ENCODE results near the gene BCO2. TPM values are rescaled to one million over a fixed set of nuclear protein-coding genes. Genes with fewer than 3 reads are reported as not detected.

The BCO2 gene
- total RNA-seq, 4 donors from 2014 or later, result 5.1 to 31.2 (median 20.6) TPM

- Histone ChIP-seq H3K4me1 (peaks cover 0 to 18% (median 3%) of the 10 kb centered on the region in 4 donors), H3K27ac (no peak overlapping the region), H3K36me3 (peaks cover 0 to 70% (median 15%) of the 10 kb centered on the region in 3 donors), H3K4me3 (no peak overlapping the region), H3K27me3 (no peaks in the 10 kb centered on the region), H3K9me3 (no peaks in the 10 kb centered on the region)
- WGBS, 2 donors, result 86 to 87% methylated on average over 2 of the region's 2 CpGs
- TF ChIP-seq EP300 (IDR thresholded peaks at IDR 0.05), result no peak
- no peak for TF ChIP-seq CTCF (IDR thresholded peaks at IDR 0.05)
- TF ChIP-seq POLR2A (IDR thresholded peaks at IDR 0.05), result no peak
- DNase-seq (ENCODE audit: low spot score in 2 of 2), result no peak
These were observed 56.6 kb downstream of the BCO2 start for GRCh38 chr11:112231952-112232351.

- no peaks in the 10 kb centered on the region for H3K9me3 ChIP-seq
- DNase-seq (ENCODE audit: low spot score in 2 of 2), result no peak
- TF ChIP-seq EP300 (IDR thresholded peaks at IDR 0.05) (no peak), CTCF (IDR thresholded peaks at IDR 0.05) (no peak)
- peaks cover 0 to 86% (median 8%) of the 10 kb centered on the region in 3 donors for H3K36me3 ChIP-seq
- no peak overlapping the region for H3K4me3 ChIP-seq
- H3K4me1 ChIP-seq, result no peaks in the 10 kb centered on the region
- 92 to 95% methylated on average over 8 of the region's 8 CpGs for WGBS, 2 donors
- H3K27ac ChIP-seq, result no peak overlapping the region
- H3K27me3 ChIP-seq, result no peaks in the 10 kb centered on the region
These were observed 60.6 kb downstream of the BCO2 start for GRCh38 chr11:112235750-112236390.

GRCh38 chr11:112237451-112237850 lies 62.1 kb downstream of the BCO2 start:
- H3K36me3 ChIP-seq, result peaks cover 0 to 97% (median 8%) of the 10 kb centered on the region in 3 donors
- no peaks in the 10 kb centered on the region for H3K9me3 ChIP-seq
- no peak for TF ChIP-seq POLR2A (IDR thresholded peaks at IDR 0.05)
- no peak for TF ChIP-seq EP300 (IDR thresholded peaks at IDR 0.05)
- TF ChIP-seq CTCF (IDR thresholded peaks at IDR 0.05), result no peak
- no peak overlapping the region for H3K4me3 ChIP-seq
- no peak for DNase-seq (ENCODE audit: low spot score in 2 of 2)
- no peaks in the 10 kb centered on the region for H3K27me3 ChIP-seq
- peaks cover 0 to 10% (median 0%) of the 10 kb centered on the region in 4 donors for H3K4me1 ChIP-seq
- 95 to 96% methylated on average over 4 of the region's 4 CpGs for WGBS, 2 donors
- H3K27ac ChIP-seq, result no peak overlapping the region

GRCh38 chr11:112238041-112238440 lies 62.7 kb downstream of the BCO2 start:
- no peak overlapping the region for H3K4me3 ChIP-seq
- no peaks in the 10 kb centered on the region for H3K9me3 ChIP-seq
- no peaks in the 10 kb centered on the region for H3K27me3 ChIP-seq
- no peak overlapping the region for H3K27ac ChIP-seq
- 72 to 78% methylated on average over 3 of the region's 3 CpGs for WGBS, 2 donors
- H3K4me1 ChIP-seq, result peaks cover 0 to 10% (median 0%) of the 10 kb centered on the region in 4 donors
- TF ChIP-seq CTCF (IDR thresholded peaks at IDR 0.05) (no peak), POLR2A (IDR thresholded peaks at IDR 0.05) (no peak), EP300 (IDR thresholded peaks at IDR 0.05) (no peak)
- no peak for DNase-seq (ENCODE audit: low spot score in 2 of 2)
- H3K36me3 ChIP-seq, result peaks cover 0 to 97% (median 8%) of the 10 kb centered on the region in 3 donors

- DNase-seq (ENCODE audit: low spot score in 2 of 2), result peak in 1 of 2 donors; percentile 23
- no peak overlapping the region for H3K4me3 ChIP-seq
- H3K9me3 ChIP-seq, result no peaks in the 10 kb centered on the region
- H3K27ac ChIP-seq, result peak overlapping the region in 2 of 4 donors; percentile 34 to 52
- H3K4me1 ChIP-seq, result peaks cover 0 to 10% (median 0%) of the 10 kb centered on the region in 4 donors
- H3K27me3 ChIP-seq, result no peaks in the 10 kb centered on the region
- TF ChIP-seq CTCF (IDR thresholded peaks at IDR 0.05), result no peak
- TF ChIP-seq EP300 (IDR thresholded peaks at IDR 0.05), result peak in 1 of 2 donors; percentile 63
- TF ChIP-seq POLR2A (IDR thresholded peaks at IDR 0.05), result no peak
- 56 to 58% methylated on average over 3 of the region's 3 CpGs for WGBS, 2 donors
- H3K36me3 ChIP-seq, result peaks cover 0 to 74% (median 8%) of the 10 kb centered on the region in 3 donors
These were observed 66.2 kb downstream of the BCO2 start for GRCh38 chr11:112241486-112241885.
